SJSA1 (cell line): ENCODE data around the gene DHX38. TPM values are rescaled to one million over a fixed set of nuclear protein-coding genes. Genes with fewer than 3 reads are reported as not detected.

Source experiments
- DNase-seq, 2 experiments: peaks; one replicate each; pipeline ENCODE4 v3.0.0-alpha.2; 2015 to 2020; ENCODE audit warnings: low spot score in 2 of 2, low read depth in 1 of 2
- H3K27ac ChIP-seq: fragments of 250-450 bp; sonication (Bioruptor Pico); 2 replicates; pipeline ENCODE4 v1.5.1; 2020; ENCODE audit warnings: mild to moderate bottlenecking, moderate library complexity
- H3K27me3 ChIP-seq: fragments of 250-450 bp; sonication (Bioruptor Pico); replicated peaks from 2 replicates; pipeline ENCODE4 v1.5.1; 2020; ENCODE audit warnings: mild to moderate bottlenecking, moderate library complexity
- H3K36me3 ChIP-seq: fragments of 250-450 bp; sonication (Bioruptor Pico); 2 replicates; pipeline ENCODE4 v1.5.1; 2020; ENCODE audit warnings: mild to moderate bottlenecking
- H3K4me1 ChIP-seq: fragments of 250-450 bp; sonication (Bioruptor Pico); replicated peaks from 2 replicates; pipeline ENCODE4 v1.6.1; 2021; ENCODE audit warnings: mild to moderate bottlenecking
- H3K4me3 ChIP-seq: fragments of 250-450 bp; sonication (Bioruptor Pico); 2 replicates; pipeline ENCODE4 v1.5.1; 2020; ENCODE audit warnings: mild to moderate bottlenecking
- H3K9me3 ChIP-seq: fragments of 250-450 bp; sonication (Bioruptor Pico); replicated peaks from 2 replicates; pipeline ENCODE4 v1.5.1; 2020; ENCODE audit warnings: mild to moderate bottlenecking
- total RNA-seq: library from RNA; depleted of rRNA; stranded (reverse); fragments of >200 nt; shearing (Covaris generic); gene quantifications from 2 replicates; pipeline ENCODE4 v1.2.3, GENCODE V29; 2014; rRNA removed

DHX38 gene
- total RNA-seq, 1 experiment from 2014 or later = 67.1 TPM

DNA sequence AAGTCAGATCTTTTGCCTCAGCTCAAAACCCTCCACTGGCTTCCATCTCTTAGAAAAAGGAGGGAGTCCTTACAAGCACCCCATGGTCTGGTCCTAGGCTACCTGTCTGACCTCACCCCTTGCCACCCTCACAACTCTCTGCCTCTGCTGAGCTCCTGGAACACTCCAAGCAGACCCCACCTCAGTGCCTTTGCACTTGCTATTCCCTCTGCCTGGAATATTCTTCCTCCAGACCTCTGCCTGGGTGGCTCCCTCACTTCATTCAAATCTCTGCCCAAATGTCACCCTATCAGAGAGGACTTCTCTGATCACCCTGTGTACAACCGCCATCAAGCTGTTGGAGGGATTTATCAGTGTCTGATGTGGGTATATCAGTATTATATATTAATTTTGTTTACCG, 40.9 kb downstream of the DHX38 start:
- no peaks in the 10 kb centered on the region; the same call in 1 of the 2 replicates for H3K27me3 ChIP-seq
- H3K36me3 ChIP-seq = no peaks in the 10 kb centered on the region

GRCh38 chr16:72137380-72138063, 43.9 kb downstream of the DHX38 start:
- no peak overlapping the region for H3K27ac ChIP-seq
- peaks cover 4% of the 10 kb centered on the region; the same call in 1 of the 2 replicates for H3K27me3 ChIP-seq
- H3K4me1 ChIP-seq = no peaks in the 10 kb centered on the region
- no peak overlapping the region for H3K4me3 ChIP-seq
- H3K36me3 ChIP-seq = no peaks in the 10 kb centered on the region
- DNase-seq = no peak
- H3K9me3 ChIP-seq = no peaks in the 10 kb centered on the region

More for the DNA sequence above, 40.9 kb downstream of the DHX38 start:
- H3K27ac ChIP-seq = no peak overlapping the region
- no peaks in the 10 kb centered on the region for H3K4me1 ChIP-seq
- no peaks in the 10 kb centered on the region for H3K9me3 ChIP-seq
- no peak for DNase-seq
- no peak overlapping the region for H3K4me3 ChIP-seq

- Histone ChIP-seq H3K27me3 (peaks cover 4% of the 10 kb centered on the region; the same call in 1 of the 2 replicates), H3K4me3 (no peak overlapping the region), H3K36me3 (no peaks in the 10 kb centered on the region), H3K4me1 (no peaks in the 10 kb centered on the region), H3K27ac (no peak overlapping the region), H3K9me3 (no peaks in the 10 kb centered on the region)
- DNase-seq = no peak
These were observed 44.5 kb downstream of the DHX38 start for GRCh38 chr16:72138064-72138572.

GRCh38 chr16:72139908-72140307, 46.3 kb downstream of the DHX38 start:
- no peaks in the 10 kb centered on the region for H3K9me3 ChIP-seq
- H3K4me1 ChIP-seq = no peaks in the 10 kb centered on the region

GRCh38 chr16:72142476-72142875, 48.8 kb downstream of the DHX38 start:
- Histone ChIP-seq H3K4me3 (no peak overlapping the region), H3K4me1 (no peaks in the 10 kb centered on the region), H3K36me3 (no peaks in the 10 kb centered on the region), H3K27ac (no peak overlapping the region), H3K27me3 (0 out of 2 replicates have a peak, but pooled peaks cover 4% of the 10 kb centered on the region), H3K9me3 (no peaks in the 10 kb centered on the region)
- DNase-seq = no peak

More at GRCh38 chr16:72139908-72140307, 46.3 kb downstream of the DHX38 start:
- Histone ChIP-seq H3K27me3 (0 out of 2 replicates have a peak, but pooled peaks cover 4% of the 10 kb centered on the region), H3K36me3 (no peaks in the 10 kb centered on the region), H3K4me3 (no peak overlapping the region), H3K27ac (no peak overlapping the region)
- no peak for DNase-seq

DNA sequence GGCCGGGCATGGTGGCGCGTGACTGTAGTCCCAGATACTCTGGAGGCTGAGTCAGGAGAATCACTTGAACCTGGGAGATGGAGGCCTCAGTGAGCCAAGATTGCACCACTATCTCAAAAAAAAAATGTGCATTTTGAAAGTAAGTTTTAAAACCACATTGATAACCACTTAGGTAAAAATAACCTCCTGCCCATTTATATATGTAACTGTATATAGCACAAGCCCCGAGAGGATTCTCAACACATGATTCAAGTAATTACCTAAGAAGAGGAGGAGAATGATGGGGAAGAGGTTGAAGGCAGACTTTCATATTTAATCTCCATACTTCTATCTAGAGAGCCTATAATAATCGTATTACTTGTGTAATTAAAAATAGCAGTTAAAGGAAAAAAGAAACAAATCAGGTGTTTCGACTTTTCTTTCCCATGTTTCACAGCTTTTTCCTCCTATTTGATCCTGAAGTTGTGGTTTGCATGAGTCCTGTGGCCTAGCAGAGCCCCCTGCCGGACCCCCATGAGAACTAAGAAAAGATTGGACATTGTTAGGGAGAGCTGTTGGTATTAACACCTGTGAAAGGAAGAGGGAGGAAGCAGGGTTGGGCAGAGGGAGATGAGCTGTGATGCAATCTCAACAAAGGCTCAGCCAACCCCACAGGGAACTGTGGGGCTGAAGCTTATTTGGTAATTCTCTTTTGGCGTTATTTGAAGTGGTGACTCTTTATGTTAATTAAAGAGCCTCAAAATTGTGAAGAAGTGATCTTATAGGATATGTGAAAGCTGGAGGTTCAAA, 56.2 kb downstream of the DHX38 start:
- no peaks in the 10 kb centered on the region for H3K36me3 ChIP-seq

DNA sequence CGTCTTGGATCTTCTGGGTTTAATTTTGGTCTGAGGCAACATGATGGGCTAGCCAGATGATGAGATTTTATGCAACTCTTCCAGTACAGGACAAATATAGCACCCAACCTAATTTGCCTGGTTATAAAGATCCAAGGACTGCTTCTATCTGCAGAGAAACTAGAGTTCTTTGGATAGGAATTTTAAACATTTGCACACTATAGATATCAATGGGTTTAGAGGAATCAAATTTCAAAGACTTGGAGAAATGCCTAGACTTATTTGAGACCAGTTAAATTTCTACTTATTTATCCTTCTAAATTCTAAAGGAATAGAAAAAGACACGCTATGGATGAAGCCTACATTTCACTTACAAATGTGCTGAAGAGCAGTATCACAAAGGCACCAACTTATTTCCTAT, 65.7 kb downstream of the DHX38 start:
- H3K4me1 ChIP-seq = no peaks in the 10 kb centered on the region
- H3K4me3 ChIP-seq = no peak overlapping the region
- no peak overlapping the region for H3K27ac ChIP-seq
- no peaks in the 10 kb centered on the region for H3K9me3 ChIP-seq
- no peak for DNase-seq
- H3K36me3 ChIP-seq = no peaks in the 10 kb centered on the region
- 0 out of 2 replicates have a peak, but pooled peaks cover 2% of the 10 kb centered on the region for H3K27me3 ChIP-seq

More for the DNA sequence above, 56.2 kb downstream of the DHX38 start:
- no peak for DNase-seq
- Histone ChIP-seq H3K27ac (no peak overlapping the region), H3K27me3 (no peaks in the 10 kb centered on the region), H3K4me3 (no peak overlapping the region), H3K9me3 (no peaks in the 10 kb centered on the region), H3K4me1 (no peaks in the 10 kb centered on the region)

DNA sequence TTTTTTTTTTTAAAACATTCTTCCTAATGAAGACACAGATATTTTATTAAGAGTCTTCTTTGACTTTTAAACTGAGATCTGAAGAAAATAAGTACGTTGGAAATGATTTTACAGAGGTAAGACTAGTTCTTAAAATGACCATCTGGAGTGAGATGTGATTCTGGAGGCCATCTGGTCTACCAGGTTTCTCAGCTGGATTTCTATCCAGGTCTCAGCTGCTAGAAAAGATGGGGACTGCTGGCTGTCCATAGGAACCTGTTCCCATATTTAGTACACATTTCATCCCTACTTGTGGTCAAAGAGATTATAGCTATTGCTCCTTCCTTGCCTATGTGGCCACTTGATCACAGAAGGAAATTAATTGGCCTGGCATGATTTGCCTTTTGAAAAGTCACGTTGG, 66.2 kb downstream of the DHX38 start:
- Histone ChIP-seq H3K27me3 (0 out of 2 replicates have a peak, but pooled peaks cover 2% of the 10 kb centered on the region), H3K4me1 (no peaks in the 10 kb centered on the region), H3K9me3 (no peaks in the 10 kb centered on the region), H3K27ac (no peak overlapping the region), H3K36me3 (no peaks in the 10 kb centered on the region), H3K4me3 (no peak overlapping the region)
- DNase-seq = no peak

- no peak overlapping the region for H3K27ac ChIP-seq
- no peaks in the 10 kb centered on the region for H3K9me3 ChIP-seq
- H3K4me3 ChIP-seq = no peak overlapping the region
- DNase-seq = no peak
- H3K27me3 ChIP-seq = 0 out of 2 replicates have a peak, but pooled peaks cover 2% of the 10 kb centered on the region
- no peaks in the 10 kb centered on the region for H3K36me3 ChIP-seq
- no peaks in the 10 kb centered on the region for H3K4me1 ChIP-seq
These were observed 68.6 kb downstream of the DHX38 start for GRCh38 chr16:72162105-72162692.

Other genes starting within 250 kb of the DHX38 start
- gene ATXN1L, start 247.9 kb upstream of the DHX38 start, total RNA-seq = 9.9 and 24.2 TPM in 2 replicates
- 4.2 and 19.2 TPM in 2 replicates for gene ZNF821, start 209.7 kb upstream of the DHX38 start, total RNA-seq
- gene IST1, start 198.3 kb upstream of the DHX38 start, total RNA-seq = 231 and 233 TPM in 2 replicates
- gene PKD1L3, start 93.4 kb upstream of the DHX38 start, total RNA-seq = not detected in 2 replicates
- gene DHODH, start 85.1 kb upstream of the DHX38 start, total RNA-seq = 5.5 and 6.6 TPM in 2 replicates
- gene HP, start 39.3 kb upstream of the DHX38 start, total RNA-seq = 0.29 and 0.91 TPM in 2 replicates
- not detected in 2 replicates for gene HPR, start 30.6 kb upstream of the DHX38 start, total RNA-seq
- gene TXNL4B, start 227 bp upstream of the DHX38 start, total RNA-seq = 11.7 and 26.0 TPM in 2 replicates
- 0.69 TPM in 1 of 2 replicates, not detected in the other for gene PMFBP1, start 78.3 kb downstream of the DHX38 start, total RNA-seq